Measurements from ENCODE around the gene RPL12. TPM values are rescaled to one million over a fixed set of nuclear protein-coding genes. Genes with fewer than 3 reads are reported as not detected.
A peak's percentile ranks its signal among the peaks of the same experiment; 100 is the strongest.

RPL12 gene
- total RNA-seq, 4 donors from 2014 or later = 1,054 to 2,042 (median 1,540) TPM

DNA sequence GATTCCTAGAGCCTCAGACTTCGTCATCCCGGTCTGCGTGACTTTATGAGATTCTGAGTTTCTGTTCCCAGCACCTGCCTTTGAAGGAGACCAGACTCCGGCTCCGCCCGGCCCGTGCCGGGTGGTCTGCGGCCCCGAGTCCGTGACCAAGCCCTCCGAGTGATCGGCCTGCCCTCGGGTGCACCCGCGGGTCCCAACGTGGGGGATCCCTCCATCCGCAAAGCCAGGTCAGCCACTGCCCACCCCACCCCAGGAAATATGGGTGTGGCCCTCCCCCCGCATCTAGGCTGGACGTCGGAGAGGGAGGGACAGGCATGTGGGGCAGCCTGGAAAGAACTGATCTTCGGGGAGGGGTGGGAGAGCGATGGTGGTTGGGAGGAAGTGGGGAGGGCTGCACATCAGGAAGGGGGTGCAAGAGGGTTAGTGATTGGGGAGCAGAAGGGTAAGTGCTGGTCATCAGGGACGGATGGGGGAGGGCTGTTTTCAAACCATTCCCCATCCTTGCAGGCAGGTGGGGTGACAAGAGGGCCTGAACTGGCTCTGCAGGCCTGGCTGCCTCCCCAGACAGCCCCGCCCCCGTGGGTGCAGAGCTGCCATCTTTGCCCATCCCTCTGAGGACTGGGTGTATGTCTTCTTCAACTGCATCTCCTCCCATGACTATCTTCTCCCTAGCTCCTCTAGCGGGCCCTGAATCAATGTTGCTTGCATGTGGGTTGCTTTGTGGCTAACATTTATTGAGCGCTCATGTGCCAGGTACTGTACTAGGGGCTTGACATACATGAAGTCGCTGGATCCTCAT lies 851 bp upstream of the RPL12 start:
- WGBS, 2 donors (ENCODE audit: low coverage in 1 of 2) = 7% methylated on average over 29 of the region's 29 CpGs; no CpG with 5 or more reads in 1 of the 2 donors
- Histone ChIP-seq H3K4me3 (peak overlapping the region; percentile 61 to 72 (median 66)), H3K27ac (peak overlapping the region; percentile 94 to 98 (median 94)), H3K4me1 (peaks cover 20 to 41% (median 35%) of the 10 kb centered on the region in 4 donors), H3K27me3 (no peaks in the 10 kb centered on the region), H3K36me3 (peaks cover 0 to 28% (median 4%) of the 10 kb centered on the region in 4 donors), H3K9me3 (no peaks in the 10 kb centered on the region)
- in situ Hi-C loops (cut with MboI; ENCODE audit: low pct_ligation_motif_present in 1 of 4, low pct_unique_long_range_greater_than_20kb in 1 of 4, low sequenced_read_pairs in 3 of 4) (no loop called here), intact Hi-C loops (cut with DNase I; ENCODE audit: low total_unique reads) (loop anchor here (2.0 kb wide), 1 partner anchor 55 kb away; the partner anchor contains the start of gene SLC2A8)
- TF ChIP-seq POLR2AphosphoS5 (IDR thresholded peaks at IDR 0.05) (no peak), POLR2A (IDR thresholded peaks at IDR 0.05) (no peak), EP300 (IDR thresholded peaks at IDR 0.05; ENCODE audit: low read depth) (no peak)
- TF ChIP-seq, protein P1, sequence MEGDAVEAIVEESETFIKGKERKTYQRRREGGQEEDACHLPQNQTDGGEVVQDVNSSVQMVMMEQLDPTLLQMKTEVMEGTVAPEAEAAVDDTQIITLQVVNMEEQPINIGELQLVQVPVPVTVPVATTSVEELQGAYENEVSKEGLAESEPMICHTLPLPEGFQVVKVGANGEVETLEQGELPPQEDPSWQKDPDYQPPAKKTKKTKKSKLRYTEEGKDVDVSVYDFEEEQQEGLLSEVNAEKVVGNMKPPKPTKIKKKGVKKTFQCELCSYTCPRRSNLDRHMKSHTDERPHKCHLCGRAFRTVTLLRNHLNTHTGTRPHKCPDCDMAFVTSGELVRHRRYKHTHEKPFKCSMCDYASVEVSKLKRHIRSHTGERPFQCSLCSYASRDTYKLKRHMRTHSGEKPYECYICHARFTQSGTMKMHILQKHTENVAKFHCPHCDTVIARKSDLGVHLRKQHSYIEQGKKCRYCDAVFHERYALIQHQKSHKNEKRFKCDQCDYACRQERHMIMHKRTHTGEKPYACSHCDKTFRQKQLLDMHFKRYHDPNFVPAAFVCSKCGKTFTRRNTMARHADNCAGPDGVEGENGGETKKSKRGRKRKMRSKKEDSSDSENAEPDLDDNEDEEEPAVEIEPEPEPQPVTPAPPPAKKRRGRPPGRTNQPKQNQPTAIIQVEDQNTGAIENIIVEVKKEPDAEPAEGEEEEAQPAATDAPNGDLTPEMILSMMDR (IDR thresholded peaks at IDR 0.05) = no peak
- DNase-seq = peak; percentile 58

DNA sequence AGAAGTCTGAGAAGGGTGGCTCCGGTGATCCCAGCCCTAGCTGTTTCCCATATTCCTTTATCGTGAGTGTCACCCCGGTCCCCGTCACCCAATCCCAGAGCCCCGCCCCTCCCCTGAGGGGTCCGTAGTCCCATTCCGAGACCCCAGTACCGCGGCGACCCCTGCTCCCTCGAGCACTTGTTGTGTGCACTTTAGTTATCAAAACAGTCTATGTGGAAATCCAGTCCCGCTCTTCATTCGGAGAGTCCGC lies 327 bp upstream of the RPL12 start:
- in situ Hi-C loops (cut with MboI; ENCODE audit: low pct_ligation_motif_present in 1 of 4, low pct_unique_long_range_greater_than_20kb in 1 of 4, low sequenced_read_pairs in 3 of 4) (no loop called here), intact Hi-C loops (cut with DNase I; ENCODE audit: low total_unique reads) (no loop called here)
- H3K36me3 ChIP-seq = peaks cover 0 to 34% (median 6%) of the 10 kb centered on the region in 4 donors
- 1% methylated on average over 14 of the region's 14 CpGs; no CpG with 5 or more reads in 1 of the 2 donors for WGBS, 2 donors (ENCODE audit: low coverage in 1 of 2)
- peak overlapping the region; percentile 94 to 98 (median 94) for H3K27ac ChIP-seq
- peaks cover 20 to 41% (median 35%) of the 10 kb centered on the region in 4 donors for H3K4me1 ChIP-seq
- peak overlapping the region; percentile 61 to 72 (median 66) for H3K4me3 ChIP-seq
- no peak for DNase-seq
- TF ChIP-seq, protein P1 (IDR thresholded peaks at IDR 0.05) = no peak
- TF ChIP-seq EP300 (IDR thresholded peaks at IDR 0.05; ENCODE audit: low read depth) (no peak), POLR2AphosphoS5 (IDR thresholded peaks at IDR 0.05) (no peak)
- no peaks in the 10 kb centered on the region for H3K27me3 ChIP-seq
- no peaks in the 10 kb centered on the region for H3K9me3 ChIP-seq

GRCh38 chr9:127450243-127450760 lies 904 bp downstream of the RPL12 start:
- 1% methylated on average over 14 of the region's 14 CpGs; no CpG with 5 or more reads in 1 of the 2 donors for WGBS, 2 donors (ENCODE audit: low coverage in 1 of 2)
- H3K27ac ChIP-seq = peak overlapping the region; percentile 94 to 98 (median 94)
- no peak for DNase-seq
- H3K27me3 ChIP-seq = no peaks in the 10 kb centered on the region
- peaks cover 0 to 38% (median 9%) of the 10 kb centered on the region in 4 donors for H3K36me3 ChIP-seq
- intact Hi-C loops (cut with DNase I; ENCODE audit: low total_unique reads) (no loop called here), in situ Hi-C loops (cut with MboI; ENCODE audit: low pct_ligation_motif_present in 1 of 4, low pct_unique_long_range_greater_than_20kb in 1 of 4, low sequenced_read_pairs in 3 of 4) (no loop called here)
- peak overlapping the region; percentile 61 to 92 (median 66) for H3K4me3 ChIP-seq
- TF ChIP-seq POLR2A (IDR thresholded peaks at IDR 0.05) = no peak
- TF ChIP-seq EP300 (IDR thresholded peaks at IDR 0.05; ENCODE audit: low read depth) = no peak
- TF ChIP-seq, protein P1 (IDR thresholded peaks at IDR 0.05) = no peak
- peak in 1 of 3 donors; percentile 6 for TF ChIP-seq POLR2AphosphoS5 (IDR thresholded peaks at IDR 0.05)
- peaks cover 20 to 38% (median 34%) of the 10 kb centered on the region in 4 donors for H3K4me1 ChIP-seq
- H3K9me3 ChIP-seq = no peaks in the 10 kb centered on the region

- Histone ChIP-seq H3K36me3 (peaks cover 0 to 45% (median 9%) of the 10 kb centered on the region in 4 donors), H3K4me3 (peak overlapping the region in 2 of 4 donors; percentile 65 to 68), H3K4me1 (peaks cover 20 to 35% (median 32%) of the 10 kb centered on the region in 4 donors), H3K9me3 (no peaks in the 10 kb centered on the region), H3K27me3 (no peaks in the 10 kb centered on the region), H3K27ac (peak overlapping the region; percentile 94 to 98 (median 94))
- 44% methylated on average over 5 of the region's 5 CpGs; no CpG with 5 or more reads in 1 of the 2 donors for WGBS, 2 donors (ENCODE audit: low coverage in 1 of 2)
- DNase-seq = no peak
- in situ Hi-C loops (cut with MboI; ENCODE audit: low pct_ligation_motif_present in 1 of 4, low pct_unique_long_range_greater_than_20kb in 1 of 4, low sequenced_read_pairs in 3 of 4) = no loop called here
- TF ChIP-seq, protein P1 (IDR thresholded peaks at IDR 0.05) = no peak
- TF ChIP-seq POLR2A (IDR thresholded peaks at IDR 0.05) = no peak
- TF ChIP-seq EP300 (IDR thresholded peaks at IDR 0.05; ENCODE audit: low read depth) = no peak
- TF ChIP-seq POLR2AphosphoS5 (IDR thresholded peaks at IDR 0.05) = no peak
- intact Hi-C loops (cut with DNase I; ENCODE audit: low total_unique reads) = no loop called here
Measured at GRCh38 chr9:127449332-127449966, 1.8 kb downstream of the RPL12 start.
